Right lobe of liver (tissue), 4 donors: Measurements from ENCODE around the gene PPP1R12B.
"Not testable (repeated sequence)": the region's sequence is repeated elsewhere in the genome, so short reads cannot be mapped to it uniquely, and the experiment has no call there.

ENCODE experiments used
- CTCF ChIP-seq, 4 donors: fragments of 200-600 bp in 3 of 4; fragments of 450-650 bp in 1 of 4; IDR thresholded peaks; one replicate each; pipeline versions ENCODE4 v1.5.1 to v1.8.0; 2016 to 2022; ENCODE audit warnings: antibody characterized with exemption in 4 of 4, mild to moderate bottlenecking in 2 of 4
- POLR2A ChIP-seq: fragments of 450-650 bp; IDR thresholded peaks from one replicate; pipeline ENCODE4 v1.6.1; 2017; ENCODE audit warnings: antibody characterized with exemption, mild to moderate bottlenecking
- donor health status: DM: no; HTN: no; CAD: no.
- donor health status: DM: no; HTN: no; CAD: no.
- donor health status: DM: no; HTN: yes; CAD: no.

GRCh38 chr1:202582350-202582749 is 233.9 kb downstream of the PPP1R12B start:
- TF ChIP-seq CTCF (IDR thresholded peaks at IDR 0.05); POLR2A: not testable (repeated sequence)
